PC-3 (cell line): ENCODE results near the gene TBC1D2.

Experiments
- EZH2 ChIP-seq: fragments of 300-600 bp; sonication (generic); IDR thresholded peaks from one replicate; pipeline ENCODE4 v1.6.1; 2017; ENCODE audit warnings: antibody characterized with exemption, mild to moderate bottlenecking, low read length; ENCODE audit not compliant: unreplicated experiment
- EZH2phosphoT487 ChIP-seq: fragments of 300-600 bp; sonication (generic); IDR thresholded peaks from 2 replicates; pipeline ENCODE4 v1.6.1; 2018; ENCODE audit warnings: mild to moderate bottlenecking, antibody characterized with exemption, low read length, borderline replicate concordance
- TF ChIP-seq, protein P1 (sequence below): fragments of 300-600 bp; sonication (generic); conservative IDR thresholded peaks from 2 replicates; pipeline ENCODE4 v1.5.1; 2017; ENCODE audit warnings: antibody characterized with exemption, low read depth, mild to moderate bottlenecking, low read length

DNA sequence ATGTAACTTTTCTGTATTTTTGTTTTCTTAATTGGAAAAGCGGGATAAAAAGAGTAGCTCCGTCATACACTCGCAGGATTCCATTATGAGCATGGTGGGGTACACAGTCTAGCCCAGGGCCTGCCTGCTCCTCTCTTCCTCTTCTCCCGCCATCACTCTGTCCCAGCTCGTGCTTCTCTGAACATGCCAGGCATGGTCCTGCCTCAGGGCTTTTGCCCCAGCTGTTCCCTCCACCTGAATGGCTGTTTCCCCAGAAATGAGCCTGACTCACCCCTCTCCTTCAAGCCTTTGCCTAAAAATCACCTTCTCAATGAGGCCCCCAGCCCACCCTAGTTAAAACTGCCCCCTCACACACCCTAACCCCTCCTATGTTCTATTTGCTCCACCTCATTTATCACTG lies 67.5 kb downstream of the TBC1D2 start:
- TF ChIP-seq, protein P1, sequence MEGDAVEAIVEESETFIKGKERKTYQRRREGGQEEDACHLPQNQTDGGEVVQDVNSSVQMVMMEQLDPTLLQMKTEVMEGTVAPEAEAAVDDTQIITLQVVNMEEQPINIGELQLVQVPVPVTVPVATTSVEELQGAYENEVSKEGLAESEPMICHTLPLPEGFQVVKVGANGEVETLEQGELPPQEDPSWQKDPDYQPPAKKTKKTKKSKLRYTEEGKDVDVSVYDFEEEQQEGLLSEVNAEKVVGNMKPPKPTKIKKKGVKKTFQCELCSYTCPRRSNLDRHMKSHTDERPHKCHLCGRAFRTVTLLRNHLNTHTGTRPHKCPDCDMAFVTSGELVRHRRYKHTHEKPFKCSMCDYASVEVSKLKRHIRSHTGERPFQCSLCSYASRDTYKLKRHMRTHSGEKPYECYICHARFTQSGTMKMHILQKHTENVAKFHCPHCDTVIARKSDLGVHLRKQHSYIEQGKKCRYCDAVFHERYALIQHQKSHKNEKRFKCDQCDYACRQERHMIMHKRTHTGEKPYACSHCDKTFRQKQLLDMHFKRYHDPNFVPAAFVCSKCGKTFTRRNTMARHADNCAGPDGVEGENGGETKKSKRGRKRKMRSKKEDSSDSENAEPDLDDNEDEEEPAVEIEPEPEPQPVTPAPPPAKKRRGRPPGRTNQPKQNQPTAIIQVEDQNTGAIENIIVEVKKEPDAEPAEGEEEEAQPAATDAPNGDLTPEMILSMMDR = no peak
- TF ChIP-seq EZH2 = no peak
- TF ChIP-seq EZH2phosphoT487 = no peak
